HG02870 (cell line): ENCODE results near the gene MGST2.

Experiments
- ATAC-seq: cut with Tn5 transposase; IDR thresholded peaks from one replicate; pipeline ENCODE4 v1.9.1; 2021; ENCODE audit warnings: mild to moderate bottlenecking, moderate library complexity; ENCODE audit not compliant: unreplicated experiment

Gene MGST2

DNA sequence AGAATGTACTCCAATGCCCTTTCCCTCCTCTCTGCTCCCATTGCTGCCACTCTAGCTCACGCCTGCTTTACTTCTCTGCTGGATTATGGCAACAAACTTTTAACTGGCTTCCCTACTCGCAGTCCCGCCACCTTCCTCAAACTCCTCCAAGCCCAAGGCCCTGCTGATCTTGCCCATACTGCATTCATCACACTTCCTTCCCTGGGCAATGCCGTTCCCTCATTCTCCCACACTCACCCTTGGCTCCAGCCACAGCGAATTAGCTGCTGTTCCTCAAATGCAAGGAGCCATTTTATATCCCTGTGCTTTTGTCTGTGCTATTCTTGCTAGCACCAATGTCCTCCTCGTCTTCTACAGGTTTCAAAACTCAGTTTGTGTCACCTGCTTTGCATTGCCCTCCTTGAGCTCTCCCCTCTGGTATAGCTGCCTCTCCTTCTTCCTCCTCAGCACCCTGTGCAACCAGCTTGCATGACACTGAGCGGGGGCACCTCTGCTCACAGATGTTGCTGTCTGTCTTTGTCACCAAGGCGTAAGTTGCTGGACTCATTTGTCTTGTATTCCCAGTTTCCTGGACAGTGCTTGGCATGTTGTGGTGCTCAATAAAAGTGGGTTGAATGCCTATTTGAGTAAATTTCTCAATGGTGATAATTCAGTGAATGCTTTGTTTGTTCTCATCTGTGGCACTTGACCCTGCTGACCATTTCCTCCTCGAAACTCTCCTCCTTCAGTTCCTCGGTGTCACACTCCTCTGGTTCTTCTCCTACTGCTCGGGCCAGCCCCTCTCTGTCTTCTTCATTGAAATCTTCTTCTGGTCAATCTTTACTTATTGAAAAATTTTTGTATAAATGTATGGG lies 22.4 kb upstream of the MGST2 start:
- no peak for ATAC-seq

DNA sequence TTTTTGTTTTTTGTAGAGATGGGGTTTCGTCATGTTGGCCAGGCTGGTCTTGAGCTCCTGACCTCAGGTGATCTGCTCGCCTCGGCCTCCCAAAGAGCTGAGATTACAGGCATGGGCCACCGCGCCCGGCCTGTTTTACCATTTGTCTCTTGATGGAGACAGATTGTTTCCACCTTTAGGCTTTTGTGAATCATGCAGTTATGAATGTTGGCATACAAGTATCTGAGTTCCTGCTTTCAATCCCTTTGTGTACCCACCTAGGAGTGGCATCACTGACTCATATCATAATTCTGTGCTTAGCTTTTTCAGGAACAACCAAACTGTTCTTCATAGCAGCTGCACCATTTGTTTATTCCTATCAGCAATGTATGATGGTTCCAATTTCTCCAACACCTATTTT lies 20.2 kb upstream of the MGST2 start:
- ATAC-seq: no peak

DNA sequence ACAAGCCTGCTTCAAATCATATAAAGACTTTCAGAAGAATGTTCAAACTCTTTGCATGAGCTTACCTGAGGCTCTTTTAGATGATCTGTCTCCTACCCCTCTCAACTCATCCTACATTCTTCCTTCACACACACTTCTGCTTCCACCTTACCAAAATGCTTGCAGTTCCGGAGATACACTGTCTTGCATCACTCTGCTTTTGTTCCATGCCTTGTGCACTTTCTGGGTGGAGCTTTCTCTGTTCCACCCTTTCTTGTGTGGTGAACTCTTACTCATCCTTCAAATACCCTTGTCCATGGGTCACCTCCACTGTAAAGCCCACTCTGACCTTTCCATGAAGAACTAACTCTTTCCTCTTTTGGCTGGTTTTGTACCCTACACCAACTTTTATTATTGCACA lies 18.4 kb upstream of the MGST2 start:
- ATAC-seq: no peak

DNA sequence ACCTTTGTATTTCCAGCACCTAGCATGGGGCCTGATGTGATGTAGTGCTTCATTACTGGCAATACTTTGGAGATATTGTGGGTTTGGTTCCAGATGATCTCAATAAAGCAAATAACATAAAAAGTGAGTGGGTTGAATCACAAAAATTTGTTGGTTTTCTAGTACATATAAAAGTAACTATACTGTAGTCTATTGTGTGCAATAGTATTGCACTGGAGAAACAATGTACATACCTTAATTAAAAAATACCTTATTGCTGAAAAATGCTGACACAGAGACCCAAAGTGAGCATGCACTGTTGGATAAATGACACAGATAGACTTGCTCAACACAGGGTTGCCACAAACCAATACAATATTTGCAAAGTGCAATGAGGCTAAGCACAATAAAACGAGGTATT lies 17.7 kb upstream of the MGST2 start:
- no peak for ATAC-seq

DNA sequence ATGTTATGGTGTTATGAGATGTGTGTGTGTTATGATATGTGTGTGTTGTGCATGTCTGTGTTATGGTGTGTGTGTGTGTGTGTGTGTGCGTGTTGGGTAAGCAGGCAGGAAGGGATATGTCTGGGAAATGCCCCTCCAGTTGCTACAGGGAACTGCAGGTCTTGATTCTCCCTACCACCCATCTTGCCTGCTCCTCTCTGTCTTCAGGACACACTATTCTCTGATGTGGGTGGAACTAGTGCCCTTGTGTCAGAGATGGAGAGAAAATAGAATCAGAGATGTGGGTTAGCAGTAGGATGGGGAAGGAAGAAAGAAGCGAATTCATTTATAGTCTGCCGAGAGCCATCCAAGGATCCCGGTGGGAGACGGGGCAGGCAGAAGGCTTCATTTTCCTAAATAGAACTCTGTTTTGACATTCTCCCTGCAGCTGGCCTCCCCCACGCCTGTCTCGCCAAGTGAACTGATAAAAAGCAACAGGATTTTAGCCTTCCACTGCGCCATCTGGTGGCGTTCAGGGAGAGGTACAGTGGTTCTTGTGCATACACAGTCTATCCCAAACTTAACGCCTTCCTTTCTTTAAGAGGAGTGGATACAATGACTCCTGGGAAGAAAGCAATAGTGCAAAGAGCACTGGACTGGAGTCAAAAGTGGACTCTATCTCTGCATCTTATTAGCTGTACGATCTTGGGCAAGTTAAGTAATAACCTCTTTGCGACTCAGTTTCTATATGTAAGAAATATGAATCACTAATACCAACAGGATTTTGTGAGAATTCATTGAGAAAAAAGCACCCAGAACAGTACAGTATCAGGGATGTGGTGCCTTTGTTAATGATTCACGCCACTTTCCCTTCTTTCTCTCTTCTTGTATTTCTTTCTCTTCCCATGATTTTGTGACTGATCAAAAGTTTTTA lies 14.1 kb upstream of the MGST2 start:
- ATAC-seq: peak; percentile 77

DNA sequence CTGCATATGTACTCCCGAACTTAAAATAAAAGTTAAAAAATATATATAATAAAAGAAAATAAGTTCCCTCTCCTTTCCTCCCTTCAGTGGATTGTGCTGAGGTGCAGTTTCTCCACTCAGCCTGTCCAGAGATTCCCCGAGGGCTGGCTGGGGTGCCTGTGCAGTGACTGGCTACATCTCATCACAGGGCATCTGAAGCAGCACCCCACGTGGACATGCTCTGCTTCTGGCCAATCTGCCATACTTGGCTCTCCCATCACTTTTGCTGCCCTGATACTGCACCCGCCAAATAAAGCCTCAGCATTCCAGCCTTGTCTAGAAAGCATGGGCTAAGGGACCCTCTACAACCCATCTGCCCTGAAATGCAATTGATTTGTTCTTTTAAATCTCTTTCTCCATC lies 11.1 kb upstream of the MGST2 start:
- ATAC-seq: no peak

DNA sequence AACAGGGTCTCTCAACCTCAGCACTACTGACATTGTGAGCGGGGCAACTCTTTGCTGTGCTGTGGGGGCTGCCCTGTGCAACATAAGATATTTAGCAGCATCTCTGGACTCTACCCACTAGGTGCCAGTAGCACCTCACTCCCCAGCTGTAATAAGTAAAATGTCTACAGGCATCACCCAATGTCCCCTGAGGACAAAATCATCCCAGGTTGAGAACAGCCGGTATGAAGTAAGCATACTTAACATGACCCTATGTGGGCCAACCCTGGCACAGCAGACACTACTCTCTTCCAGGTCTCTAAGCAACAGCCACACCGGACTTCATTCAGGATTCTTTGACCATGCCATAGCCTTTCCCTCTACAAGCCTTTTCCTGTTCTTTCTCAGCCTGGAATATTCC lies 10.5 kb upstream of the MGST2 start:
- ATAC-seq: peak; percentile 35

DNA sequence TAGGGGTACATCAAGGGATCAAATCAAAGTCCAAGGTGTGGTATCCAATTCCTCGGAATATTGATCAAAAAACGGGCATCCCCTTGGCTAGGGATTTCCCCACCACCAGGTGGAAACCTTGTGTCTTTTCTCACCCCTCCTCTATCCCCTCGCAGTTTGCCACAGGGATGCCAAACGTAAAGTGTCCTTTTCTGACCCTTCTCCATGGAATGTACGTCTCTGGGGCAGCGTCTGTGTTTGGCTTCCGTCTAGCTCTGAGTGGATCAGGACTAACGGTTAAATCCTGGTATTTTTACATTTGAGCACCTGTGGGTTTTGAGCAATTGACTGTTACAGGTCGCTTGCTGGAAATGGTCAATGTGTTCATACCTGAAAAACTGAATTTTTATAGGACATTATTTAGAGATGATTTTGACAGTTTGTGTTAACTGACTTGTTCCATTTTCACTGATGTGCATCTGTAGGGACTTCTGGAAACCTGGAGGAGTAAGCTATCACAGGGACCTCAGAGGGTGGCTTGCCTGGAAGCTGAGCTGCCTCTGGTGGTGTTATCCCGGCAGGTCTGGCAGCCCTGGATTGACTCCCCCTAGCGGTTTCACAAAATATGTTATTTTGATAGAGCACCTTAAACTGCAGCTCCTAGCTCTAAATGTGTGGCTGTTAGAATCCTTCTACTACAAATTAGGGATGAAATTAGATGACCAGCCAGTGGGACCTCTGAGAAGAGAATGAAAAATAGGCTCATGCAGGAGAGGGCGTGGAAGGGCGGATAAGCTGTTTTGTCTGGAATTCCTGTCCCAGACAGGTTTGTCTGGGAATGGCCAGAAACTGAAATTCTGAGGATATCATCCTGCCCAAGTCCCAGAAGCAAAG lies 8.8 kb upstream of the MGST2 start:
- peak; percentile 63 for ATAC-seq

DNA sequence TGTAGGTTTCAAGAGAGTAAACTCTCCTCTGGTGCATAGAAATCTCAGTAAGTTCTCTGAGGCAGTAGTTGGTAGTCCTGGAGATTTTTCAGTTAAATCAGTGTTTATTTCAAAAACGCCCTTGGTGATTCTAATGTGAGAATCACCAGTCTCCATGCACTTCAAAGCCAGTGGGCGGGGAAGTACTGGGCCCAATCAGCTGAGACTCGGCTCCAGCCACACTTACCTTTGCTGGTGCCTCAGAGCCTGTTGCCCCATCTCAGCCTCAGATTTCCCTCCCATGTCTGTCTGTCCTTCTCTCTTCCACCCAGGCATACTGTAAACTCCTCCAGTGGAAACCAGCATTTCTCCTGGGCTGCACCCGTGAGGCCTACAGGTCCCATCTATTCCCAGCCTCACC lies 7.4 kb upstream of the MGST2 start:
- no peak for ATAC-seq

DNA sequence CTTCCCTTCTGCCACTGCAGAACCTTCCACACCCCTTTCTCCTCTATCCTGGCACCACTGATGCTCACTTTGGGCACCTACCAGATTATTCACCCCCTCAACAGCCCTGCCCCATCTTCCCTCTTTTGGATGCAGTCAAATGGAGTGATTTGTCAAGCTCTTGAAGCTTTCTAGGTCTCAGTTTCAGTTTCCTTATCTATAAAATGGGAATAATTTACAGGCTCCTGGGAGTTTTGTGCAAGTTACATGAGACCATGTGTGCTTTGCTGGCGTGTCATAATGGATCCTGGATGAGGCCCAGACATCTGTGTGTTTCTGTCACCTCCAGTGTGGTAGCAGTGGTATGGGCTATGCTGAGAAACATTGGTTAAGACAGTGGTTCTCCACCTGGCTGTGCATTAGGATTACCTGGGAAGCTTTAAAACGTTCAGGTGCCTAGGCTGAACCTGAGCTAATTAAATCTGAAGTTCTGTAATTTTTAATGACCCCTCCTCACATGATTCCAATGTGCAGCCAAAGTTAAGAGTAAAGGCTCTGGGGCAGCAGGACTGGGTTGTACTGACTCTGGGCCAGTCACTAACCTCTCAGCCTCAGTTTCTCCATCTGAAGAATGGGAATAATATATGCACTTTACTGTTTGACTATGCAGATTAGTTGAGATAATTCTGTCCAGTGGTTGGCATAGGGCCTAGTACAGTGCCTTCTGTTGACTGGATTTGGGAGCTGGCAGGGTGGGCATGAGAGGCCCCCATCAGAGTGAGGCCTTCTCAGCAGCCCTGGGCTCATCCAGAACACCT lies 6.8 kb upstream of the MGST2 start:
- no peak for ATAC-seq

DNA sequence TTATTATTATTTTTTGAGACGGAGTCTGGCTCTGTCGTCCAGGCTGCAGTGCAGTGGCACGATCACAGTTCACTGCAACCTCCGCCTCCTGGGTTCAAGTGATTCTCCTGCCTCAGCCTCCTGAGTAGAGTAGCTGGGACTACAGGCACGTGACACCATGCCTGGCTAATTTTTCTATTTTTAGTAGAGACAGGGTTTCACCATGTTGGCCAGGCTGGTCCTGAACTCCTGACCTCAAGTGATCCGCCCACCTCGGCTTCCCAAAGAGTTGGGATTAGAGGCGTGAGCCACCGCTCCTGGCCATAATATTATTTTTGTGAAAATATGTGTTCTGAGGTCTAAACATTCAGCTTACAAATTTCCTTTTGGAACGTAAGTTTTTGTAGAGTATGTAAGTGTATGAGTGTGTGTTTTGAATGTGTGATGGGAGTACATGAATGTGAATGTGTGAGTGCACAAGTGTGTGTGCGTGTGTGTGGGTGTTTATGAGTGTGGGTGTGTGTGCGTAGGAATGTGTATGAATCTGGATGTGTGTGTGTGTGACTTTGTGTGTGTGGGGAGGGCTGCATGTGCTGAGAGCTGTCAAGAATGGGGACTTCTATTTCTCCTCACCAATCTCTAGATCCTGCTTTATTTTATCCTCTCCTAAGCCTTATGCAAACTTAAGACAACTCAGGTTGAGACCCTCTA lies 5.7 kb upstream of the MGST2 start:
- ATAC-seq: no peak

DNA sequence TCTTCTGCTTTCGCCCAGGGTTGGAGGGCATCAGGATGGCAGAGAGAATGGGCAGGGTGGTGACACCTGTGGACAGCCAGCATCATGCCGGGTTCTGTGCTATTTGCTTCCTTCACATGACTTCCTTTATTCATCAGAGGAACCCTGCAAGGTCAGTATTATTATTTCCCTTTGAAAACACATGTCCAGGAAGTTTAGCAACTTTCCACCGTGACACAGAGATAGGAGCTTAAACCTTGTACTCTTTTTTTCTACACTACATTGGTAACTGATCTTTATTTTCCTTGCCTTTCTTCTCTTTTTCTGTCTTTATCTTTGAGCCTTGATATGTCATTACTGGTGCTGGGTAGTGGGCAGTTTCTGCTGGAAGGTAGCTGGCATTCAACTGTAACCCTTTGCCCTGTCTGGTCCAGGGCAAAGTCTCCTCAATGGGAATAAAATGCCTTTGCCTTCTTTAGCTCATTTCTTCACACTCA lies 5.0 kb upstream of the MGST2 start:
- no peak for ATAC-seq

DNA sequence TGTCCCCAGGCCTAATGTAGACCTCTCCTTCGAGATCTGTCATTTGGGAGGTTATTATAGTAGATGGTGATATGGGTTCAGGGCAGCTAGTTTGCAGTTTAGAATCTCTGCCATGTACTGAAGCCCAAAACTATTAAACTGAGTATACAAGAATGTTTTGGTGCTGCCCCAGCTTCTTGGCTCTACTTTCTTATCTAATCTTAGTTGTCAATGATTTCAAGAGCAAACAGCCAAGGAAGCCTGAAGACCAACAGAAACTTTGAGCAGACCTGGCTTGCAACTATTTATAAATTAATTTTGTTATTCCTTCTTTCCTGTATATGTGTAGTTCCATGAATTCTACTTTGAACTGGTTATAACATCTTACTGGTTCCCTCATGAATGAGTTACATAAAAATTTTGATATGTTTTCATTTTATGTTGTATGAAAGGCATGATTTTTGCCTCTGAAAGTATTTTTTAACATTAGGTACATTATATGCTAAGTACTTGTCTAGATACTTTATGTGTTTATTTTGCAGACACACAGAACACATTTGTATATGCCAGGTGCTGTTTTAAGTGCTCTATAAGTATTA lies 2.0 kb upstream of the MGST2 start:
- no peak for ATAC-seq

DNA sequence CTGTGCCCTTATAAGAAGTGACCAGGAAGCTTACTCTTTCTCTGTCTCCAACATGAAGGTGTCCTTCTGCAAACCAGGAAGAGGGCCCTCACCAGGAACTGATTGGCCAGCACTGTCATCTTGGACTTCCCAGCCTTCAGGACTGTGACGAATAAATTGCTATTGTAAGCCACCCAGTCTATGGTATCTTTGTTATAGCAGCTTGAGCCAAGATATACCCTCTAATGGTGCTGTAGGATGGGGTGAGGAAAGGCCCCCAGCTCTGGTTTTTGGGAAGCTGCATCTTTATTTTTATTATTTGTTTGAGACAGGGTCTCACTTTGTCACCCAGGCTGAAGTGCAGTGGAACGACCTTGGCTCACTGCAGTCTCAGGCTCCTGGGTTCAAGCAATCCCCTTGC lies 1.2 kb upstream of the MGST2 start:
- ATAC-seq: no peak

DNA sequence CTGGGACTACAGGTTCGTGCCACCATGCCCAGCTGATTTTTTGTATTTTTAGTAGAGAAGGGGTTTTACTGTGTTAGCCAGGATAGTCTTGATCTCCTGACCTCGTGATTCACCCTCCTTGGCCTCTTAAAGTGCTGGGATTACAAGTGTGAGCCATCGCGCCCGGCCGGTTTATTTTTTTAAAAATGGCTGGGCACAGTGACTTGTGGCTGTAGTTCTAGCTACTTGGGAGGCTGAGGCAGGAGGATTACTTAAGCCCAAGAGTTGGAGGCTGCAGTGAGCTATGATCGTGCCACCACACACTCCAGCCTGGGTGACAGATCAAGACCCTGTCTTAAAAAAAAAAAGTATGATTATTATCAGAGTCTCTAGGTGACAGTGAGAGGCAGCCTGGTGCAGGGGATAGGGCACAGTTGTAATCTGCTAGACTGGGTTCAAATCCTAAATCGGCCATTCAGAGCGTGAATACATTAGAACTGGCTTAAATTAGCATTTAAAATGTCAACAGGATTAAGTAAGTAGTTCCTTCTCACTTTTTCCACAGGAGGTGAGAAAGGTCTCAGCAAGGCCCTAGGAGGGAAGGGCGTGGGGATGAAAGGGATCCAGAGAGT lies 435 bp upstream of the MGST2 start:
- ATAC-seq: no peak

DNA sequence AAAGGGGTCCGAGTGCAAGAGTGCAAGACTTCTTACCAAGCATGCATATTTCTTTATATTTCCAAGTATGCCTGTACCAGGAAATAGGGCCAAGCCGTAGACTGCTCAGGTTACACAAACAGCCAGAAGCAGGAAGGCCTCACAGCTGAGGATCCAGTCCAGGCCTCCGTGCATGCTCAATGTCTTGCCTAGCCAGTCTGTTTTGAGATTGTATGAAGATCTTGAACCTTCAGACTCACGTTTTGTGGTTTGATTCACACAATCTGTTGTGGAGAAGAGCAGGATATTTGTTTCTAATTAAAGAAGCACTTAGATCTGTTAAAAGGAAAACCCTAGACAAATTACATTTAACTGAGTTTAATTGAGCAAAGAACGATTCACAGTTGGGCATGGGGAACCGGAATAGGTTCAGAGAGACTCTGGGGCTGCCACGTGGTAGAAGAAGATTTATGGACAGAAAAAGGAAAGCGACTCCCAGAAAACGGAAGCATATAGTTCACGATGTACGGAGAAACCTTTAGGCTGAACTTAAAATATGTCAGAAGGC lies 1.2 kb downstream of the MGST2 start:
- no peak for ATAC-seq

DNA sequence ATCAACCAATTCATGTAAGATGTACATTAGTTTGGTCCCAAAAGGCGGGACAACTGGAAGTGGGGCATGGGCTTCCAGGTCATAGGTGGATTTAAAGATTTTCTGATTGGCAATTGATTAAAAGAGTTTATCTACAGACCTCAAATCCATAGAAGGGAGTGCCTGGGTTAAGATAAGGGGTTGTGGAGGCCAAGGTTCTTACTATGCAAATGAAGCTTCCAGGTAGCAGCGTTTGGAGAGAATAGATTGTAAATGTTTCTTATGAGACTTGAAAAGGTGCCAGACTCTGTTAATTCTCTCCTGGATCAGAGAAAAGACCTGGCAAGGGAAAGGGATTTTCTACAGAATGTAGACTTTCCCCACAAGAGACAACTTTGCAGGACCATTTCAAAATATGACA lies 2.4 kb downstream of the MGST2 start:
- ATAC-seq: no peak

DNA sequence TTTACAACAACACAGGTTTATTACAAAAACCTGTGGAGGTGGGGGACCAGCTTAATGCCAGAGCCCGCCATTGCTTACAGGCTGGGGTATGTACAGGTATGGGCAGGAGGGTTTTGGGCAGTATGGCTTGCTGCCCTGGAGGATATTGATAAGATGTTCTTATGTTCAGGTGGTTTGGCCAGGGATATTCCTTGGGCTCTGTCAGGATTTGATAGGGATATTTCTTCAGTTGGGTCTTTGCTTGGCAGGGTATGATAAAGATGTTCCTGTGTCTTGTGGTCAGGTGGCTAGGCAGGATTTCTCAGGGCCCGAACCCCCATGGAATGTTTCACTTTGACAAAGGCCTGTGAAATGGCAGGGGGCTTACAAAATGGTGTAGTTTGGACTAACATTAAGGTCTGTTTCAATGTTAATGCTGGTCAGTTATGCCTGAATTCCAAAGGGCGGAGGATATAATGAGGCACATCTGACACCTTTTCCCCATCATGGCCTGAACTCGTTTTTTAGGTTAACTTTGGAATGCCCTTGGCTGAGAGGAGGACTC lies 3.1 kb downstream of the MGST2 start:
- ATAC-seq: no peak
